CD1c-positive myeloid dendritic cell (primary cell): ENCODE data around the gene AGAP1.

Experiments
- DNase-seq: peaks from one replicate; pipeline ENCODE4 v3.0.0-alpha.2; 2016; ENCODE audit errors: extremely low spot score

AGAP1 gene

GRCh38 chr2:236160366-236161081 is 666.7 kb downstream of the AGAP1 start:
- no peak for DNase-seq

GRCh38 chr2:236161082-236161462 is 667.2 kb downstream of the AGAP1 start:
- DNase-seq = no peak

GRCh38 chr2:236161531-236161930 is 667.7 kb downstream of the AGAP1 start:
- DNase-seq = no peak

DNA sequence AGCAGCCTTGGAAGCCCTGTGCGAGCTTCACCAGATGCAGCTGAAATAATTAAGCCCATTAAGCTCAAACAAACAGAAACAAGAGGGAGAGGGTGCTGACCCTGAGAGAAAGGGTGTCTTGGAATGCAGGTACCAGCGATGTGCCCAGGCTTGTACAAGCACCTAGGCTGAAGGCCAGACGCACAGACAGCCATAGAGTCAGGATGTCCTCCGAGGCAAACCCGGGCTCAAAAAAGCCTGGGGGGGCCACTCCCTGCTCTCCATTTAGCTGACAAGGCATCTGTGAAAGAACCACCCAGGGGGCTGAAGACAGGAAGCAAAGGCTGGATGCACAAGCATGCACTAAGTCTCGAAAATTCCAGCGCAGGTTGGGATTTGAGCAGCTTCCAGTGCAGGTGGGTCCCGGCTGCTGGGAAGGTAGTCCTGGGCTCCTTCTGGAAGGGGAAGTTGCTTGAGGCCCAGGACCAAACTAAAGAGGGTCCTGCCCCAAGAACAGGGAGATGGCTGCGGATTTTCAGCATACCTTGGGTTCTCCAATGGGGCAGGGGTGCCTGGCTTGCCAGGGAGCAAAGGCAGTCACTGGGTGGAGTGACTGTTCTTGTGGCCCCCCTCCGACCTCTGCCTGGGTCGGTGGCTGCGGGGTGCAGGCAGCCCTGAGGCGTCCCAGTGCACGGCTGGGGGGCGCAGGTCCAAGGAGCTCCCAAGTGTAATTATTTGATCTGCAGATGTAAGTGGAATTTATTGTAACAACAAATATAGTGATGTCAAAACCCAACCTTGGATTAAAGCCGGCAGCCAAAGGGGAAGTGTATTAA is 668.4 kb downstream of the AGAP1 start:
- no peak for DNase-seq

- no peak for DNase-seq
These were observed 669.1 kb downstream of the AGAP1 start for GRCh38 chr2:236162882-236163470.

GRCh38 chr2:236163471-236164200 is 669.8 kb downstream of the AGAP1 start:
- DNase-seq = no peak

DNA sequence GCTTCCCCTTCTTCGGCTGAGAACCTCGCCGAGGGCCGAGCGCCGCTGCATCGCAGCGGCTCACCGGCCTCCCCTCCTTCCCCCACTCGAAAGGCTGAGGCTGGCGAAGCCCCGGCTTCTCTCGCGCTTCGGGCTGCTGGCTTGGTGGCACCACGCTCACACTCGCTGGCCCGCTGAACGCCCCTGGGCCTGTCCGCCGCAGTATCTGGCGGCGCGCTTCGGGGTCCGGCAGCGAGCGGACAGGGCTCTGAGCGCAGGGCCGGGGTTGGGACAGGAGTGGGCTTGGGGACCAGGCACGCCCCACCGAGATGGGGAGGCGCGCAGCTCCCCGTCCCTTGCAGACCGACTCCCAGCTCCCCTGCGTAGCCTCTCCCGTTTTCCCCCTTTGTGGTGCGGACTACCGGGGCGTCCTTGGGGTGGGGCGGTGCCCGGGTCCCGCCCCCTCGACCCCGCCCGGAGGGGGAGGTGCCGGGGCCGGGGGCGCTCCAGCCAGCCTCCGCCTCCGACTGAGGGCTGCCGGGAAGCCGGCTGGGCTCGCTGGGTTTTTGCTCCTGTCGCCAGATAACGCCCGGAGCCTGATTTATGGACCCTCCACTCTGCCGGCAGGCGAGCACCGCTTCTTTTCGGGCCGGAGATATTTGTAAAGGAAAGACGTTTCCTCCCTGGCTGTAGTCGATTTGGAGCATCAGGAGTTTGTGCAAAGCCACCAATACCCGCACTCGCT is 670.5 kb downstream of the AGAP1 start:
- no peak for DNase-seq

- no peak for DNase-seq
These were observed 671.3 kb downstream of the AGAP1 start for GRCh38 chr2:236164925-236165841.

DNA sequence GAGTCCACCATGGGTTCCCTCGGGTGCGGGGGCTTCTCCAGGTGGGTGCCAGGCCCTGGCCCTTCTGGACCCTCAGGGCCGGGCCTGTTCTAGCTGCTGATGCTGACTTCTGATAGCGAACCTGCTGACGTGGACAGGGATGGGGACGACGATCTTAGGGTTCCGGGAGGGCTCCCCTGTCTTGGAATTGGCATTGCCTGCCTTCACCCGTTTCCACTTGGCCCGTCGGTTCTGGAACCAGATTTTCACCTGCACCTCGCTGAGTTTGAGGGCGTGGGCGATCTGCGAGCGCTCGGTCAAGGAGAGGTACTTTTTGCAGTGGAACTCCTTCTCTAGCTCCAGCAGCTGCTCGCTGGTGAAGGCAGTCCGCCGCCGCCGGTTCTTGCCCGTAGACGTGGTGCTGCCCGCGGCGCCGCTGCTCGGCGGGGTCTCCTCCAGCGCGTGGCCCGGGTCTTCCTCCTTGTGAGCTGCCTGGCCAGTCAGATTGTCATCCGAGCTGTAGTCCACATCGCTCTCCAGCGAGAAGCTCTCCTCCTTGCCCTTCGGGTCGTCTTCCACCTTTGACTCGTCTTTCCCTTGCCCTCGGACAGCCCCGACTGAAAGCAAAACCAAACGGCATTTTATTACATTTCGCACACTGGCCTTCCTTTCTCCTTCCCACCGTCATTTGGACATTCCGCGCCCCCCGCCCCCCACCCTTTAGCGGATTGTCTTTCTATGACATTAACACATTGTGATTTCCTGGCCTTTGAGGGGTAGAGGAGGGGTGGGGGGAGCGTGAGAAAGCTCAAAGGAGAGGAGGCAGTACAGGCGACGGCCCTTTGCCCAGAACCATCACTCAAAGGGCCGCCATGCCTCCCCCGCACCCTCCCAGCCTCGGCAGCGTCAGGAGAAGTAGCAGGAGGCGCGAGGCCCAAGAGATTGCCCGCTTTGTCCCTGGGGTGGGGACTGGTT is 672.3 kb downstream of the AGAP1 start:
- DNase-seq = no peak

- DNase-seq = no peak
These were observed 673.0 kb downstream of the AGAP1 start for GRCh38 chr2:236166796-236167296.

- DNase-seq = no peak
These were observed 673.7 kb downstream of the AGAP1 start for GRCh38 chr2:236167297-236168109.

GRCh38 chr2:236168110-236169080 is 674.6 kb downstream of the AGAP1 start, which contains the start of gene GBX2:
Gene GBX2 (minus strand): TSS chr2:236168386. CDS start chr2:236167971, 415 bp downstream.
- DNase-seq = no peak

GRCh38 chr2:236169151-236169721 is 675.4 kb downstream of the AGAP1 start:
- DNase-seq = no peak

GRCh38 chr2:236169741-236170589 is 676.1 kb downstream of the AGAP1 start:
- DNase-seq = no peak

- no peak for DNase-seq
These were observed 676.8 kb downstream of the AGAP1 start for GRCh38 chr2:236170590-236171165.
